Measurements from ENCODE around the gene CHMP5.

DNA sequence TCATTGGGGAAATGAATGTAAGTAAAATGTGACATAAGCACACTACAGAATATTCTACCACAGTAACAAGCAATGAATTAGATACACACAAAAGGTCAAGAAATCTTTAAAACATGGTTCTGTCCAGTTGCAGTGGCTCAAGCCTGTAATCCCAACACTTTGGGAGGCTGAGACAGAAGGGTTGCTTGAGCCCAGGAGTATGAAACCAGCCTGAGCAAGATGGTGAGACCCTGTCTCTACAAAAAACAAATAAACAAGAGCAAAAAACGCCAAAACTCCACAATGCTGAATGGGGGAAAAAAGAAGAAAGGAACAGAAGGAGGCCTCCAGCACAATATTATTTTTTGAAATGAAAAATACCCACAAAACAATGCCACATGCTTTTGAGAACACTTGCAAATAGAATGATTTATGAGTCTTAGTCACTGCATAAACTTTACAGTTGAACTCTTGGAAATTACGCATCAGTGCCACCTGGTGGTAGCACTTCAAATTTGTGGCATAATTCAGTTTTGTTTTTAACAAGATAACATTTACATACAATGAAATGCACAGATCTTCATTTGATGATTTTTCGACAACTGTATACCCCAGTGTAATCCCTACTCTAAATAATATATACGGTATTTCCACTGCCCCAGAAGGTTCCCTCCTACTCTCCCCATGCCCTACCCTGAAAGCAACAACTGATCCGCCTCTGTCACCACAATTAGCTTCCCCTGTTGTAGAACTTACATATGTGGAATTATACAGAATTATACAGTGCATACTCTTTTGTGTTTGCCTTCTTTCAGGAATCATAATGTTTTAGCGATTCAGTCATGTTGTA, 39.3 kb upstream of the CHMP5 start:
- TF ChIP-seq POLR2A (IDR thresholded peaks at IDR 0.05), result no peak
- TF ChIP-seq, protein P1, sequence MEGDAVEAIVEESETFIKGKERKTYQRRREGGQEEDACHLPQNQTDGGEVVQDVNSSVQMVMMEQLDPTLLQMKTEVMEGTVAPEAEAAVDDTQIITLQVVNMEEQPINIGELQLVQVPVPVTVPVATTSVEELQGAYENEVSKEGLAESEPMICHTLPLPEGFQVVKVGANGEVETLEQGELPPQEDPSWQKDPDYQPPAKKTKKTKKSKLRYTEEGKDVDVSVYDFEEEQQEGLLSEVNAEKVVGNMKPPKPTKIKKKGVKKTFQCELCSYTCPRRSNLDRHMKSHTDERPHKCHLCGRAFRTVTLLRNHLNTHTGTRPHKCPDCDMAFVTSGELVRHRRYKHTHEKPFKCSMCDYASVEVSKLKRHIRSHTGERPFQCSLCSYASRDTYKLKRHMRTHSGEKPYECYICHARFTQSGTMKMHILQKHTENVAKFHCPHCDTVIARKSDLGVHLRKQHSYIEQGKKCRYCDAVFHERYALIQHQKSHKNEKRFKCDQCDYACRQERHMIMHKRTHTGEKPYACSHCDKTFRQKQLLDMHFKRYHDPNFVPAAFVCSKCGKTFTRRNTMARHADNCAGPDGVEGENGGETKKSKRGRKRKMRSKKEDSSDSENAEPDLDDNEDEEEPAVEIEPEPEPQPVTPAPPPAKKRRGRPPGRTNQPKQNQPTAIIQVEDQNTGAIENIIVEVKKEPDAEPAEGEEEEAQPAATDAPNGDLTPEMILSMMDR (IDR thresholded peaks at IDR 0.05), result peak; percentile 54 to 93 (median 82)

Data from body of pancreas (tissue), 4 donors.